ENCODE results near the gene TTC7B. TPM values are rescaled to one million over a fixed set of nuclear protein-coding genes. Genes with fewer than 3 reads are reported as not detected.

The TTC7B gene
- total RNA-seq, 1 donor from 2014 or later = 40.4 TPM

DNA sequence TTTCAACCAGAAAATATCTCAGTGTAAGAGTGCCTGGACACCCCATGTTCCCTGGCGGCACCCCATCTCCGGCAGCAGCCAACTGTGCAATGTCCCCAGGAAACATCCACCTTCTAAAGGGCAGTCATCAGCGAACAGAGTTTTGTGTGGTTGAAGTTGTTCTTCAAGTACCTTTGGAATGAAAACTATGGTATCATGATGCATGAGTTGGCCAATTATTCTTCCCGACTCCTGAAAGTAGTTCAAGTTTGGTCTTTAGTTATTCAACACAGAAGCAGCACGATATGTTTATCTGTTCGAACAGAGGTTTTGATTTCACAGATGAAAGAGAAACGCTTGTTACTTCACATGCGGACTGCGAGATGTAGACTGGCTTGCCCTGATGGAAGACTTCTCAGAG is 21.1 kb upstream of the TTC7B start:
- Mint-ChIP-seq H3K27me3 (no peaks in the 10 kb centered on the region), H3K4me3 (no peak overlapping the region), H3K27ac (no peak overlapping the region), H3K9me3 (no peaks in the 10 kb centered on the region), H3K4me1 (ENCODE audit: unreplicated experiment) (no peaks in the 10 kb centered on the region), H3K36me3 (no peaks in the 10 kb centered on the region)
- TF ChIP-seq, protein P1, sequence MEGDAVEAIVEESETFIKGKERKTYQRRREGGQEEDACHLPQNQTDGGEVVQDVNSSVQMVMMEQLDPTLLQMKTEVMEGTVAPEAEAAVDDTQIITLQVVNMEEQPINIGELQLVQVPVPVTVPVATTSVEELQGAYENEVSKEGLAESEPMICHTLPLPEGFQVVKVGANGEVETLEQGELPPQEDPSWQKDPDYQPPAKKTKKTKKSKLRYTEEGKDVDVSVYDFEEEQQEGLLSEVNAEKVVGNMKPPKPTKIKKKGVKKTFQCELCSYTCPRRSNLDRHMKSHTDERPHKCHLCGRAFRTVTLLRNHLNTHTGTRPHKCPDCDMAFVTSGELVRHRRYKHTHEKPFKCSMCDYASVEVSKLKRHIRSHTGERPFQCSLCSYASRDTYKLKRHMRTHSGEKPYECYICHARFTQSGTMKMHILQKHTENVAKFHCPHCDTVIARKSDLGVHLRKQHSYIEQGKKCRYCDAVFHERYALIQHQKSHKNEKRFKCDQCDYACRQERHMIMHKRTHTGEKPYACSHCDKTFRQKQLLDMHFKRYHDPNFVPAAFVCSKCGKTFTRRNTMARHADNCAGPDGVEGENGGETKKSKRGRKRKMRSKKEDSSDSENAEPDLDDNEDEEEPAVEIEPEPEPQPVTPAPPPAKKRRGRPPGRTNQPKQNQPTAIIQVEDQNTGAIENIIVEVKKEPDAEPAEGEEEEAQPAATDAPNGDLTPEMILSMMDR (conservative IDR thresholded peaks at IDR 0.05) = no peak
- no peak for DNase-seq (ENCODE audit: extremely low spot score, unreplicated experiment)

DNA sequence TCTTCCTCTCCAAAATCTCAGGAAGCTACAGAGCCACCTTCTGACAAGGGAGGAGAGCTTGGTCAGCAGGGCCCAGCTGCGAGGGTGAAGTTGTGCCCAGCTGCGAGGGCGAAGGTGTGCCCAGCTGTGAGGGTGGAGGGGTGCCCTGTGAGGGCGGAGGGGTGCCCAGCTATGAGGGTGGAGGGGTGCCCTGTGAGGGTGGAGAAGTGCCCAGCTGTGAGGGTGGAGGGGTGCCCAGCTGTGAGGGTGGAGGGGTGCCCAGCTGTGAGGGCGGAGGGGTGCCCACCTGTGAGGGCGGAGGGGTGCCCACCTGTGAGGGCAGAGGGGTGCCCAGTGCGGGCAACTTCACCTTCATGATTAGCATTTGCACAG is 20.4 kb upstream of the TTC7B start:
- H3K36me3 Mint-ChIP-seq = no peaks in the 10 kb centered on the region
- no peak overlapping the region for H3K27ac Mint-ChIP-seq
- TF ChIP-seq, protein P1 (conservative IDR thresholded peaks at IDR 0.05) = no peak
- H3K9me3 Mint-ChIP-seq = no peaks in the 10 kb centered on the region
- H3K27me3 Mint-ChIP-seq = no peaks in the 10 kb centered on the region
- H3K4me3 Mint-ChIP-seq = no peak overlapping the region
- H3K4me1 Mint-ChIP-seq (ENCODE audit: unreplicated experiment) = no peaks in the 10 kb centered on the region
- DNase-seq (ENCODE audit: extremely low spot score, unreplicated experiment) = no peak

DNA sequence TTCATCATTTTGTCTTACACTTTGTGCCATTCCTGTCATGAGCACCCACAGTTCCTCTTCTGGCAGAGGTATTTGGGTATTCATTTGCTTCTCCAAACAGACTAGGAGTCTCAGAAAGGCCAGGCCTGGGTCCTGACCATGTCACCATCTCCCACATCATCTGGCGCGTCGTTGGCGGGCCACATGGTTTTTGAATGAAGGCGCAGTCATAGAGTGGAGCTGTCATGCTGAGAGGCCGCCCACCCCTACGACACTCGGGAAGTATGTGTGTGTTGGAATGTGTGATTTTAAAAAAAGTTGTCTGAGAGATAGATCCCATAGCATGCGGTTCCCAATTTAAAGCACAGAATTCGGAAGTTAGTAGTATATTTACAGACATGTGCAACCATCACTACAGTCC is 15.6 kb upstream of the TTC7B start:
- H3K9me3 Mint-ChIP-seq = no peaks in the 10 kb centered on the region
- no peak overlapping the region for H3K4me3 Mint-ChIP-seq
- H3K27me3 Mint-ChIP-seq = peaks cover 4% of the 10 kb centered on the region
- no peaks in the 10 kb centered on the region for H3K4me1 Mint-ChIP-seq (ENCODE audit: unreplicated experiment)
- TF ChIP-seq, protein P1 (conservative IDR thresholded peaks at IDR 0.05) = no peak
- H3K27ac Mint-ChIP-seq = no peak overlapping the region
- no peak for DNase-seq (ENCODE audit: extremely low spot score, unreplicated experiment)
- H3K36me3 Mint-ChIP-seq = no peaks in the 10 kb centered on the region

DNA sequence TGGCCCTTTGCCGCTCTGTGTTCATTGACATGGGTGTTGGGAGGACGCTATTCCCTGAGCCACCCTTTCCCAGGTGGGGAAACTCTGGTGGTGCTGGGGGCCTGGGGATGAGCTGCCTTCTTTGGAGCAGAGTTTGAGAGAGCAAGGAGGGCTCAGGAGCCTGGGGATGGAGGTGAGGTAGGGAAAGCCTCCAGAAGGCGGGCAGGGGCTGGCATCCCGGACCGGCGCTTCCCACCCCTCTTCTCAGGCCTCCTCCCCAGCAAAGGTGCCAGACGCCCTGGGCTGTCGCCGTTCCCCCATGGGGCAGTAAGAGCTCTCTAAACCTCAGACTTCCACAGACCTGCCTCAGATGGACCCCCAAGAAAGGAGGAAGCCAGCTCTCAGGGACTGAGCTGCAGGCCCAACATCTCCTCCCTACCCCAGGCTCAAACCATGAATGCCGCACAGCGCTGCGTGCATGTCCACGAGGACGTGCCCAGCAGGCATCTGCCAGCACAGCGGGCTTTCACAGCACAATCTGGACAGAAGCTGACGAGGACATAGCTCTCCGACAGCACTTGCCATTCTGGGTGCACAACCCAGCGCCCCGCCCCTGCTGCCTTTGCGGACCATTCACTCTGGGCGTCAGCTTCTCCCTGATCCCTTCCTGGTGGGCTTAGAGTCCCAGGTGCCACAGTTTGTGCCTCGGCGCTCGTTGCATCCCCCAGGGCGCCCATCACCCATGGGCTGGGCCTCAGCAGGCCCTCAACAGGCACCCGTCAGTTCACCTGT is 14.9 kb upstream of the TTC7B start:
- Mint-ChIP-seq H3K4me3 (no peak overlapping the region), H3K27me3 (peaks cover 4% of the 10 kb centered on the region), H3K9me3 (no peaks in the 10 kb centered on the region), H3K27ac (no peak overlapping the region), H3K4me1 (ENCODE audit: unreplicated experiment) (no peaks in the 10 kb centered on the region), H3K36me3 (no peaks in the 10 kb centered on the region)
- DNase-seq (ENCODE audit: extremely low spot score, unreplicated experiment) = no peak
- TF ChIP-seq, protein P1 (conservative IDR thresholded peaks at IDR 0.05) = no peak

DNA sequence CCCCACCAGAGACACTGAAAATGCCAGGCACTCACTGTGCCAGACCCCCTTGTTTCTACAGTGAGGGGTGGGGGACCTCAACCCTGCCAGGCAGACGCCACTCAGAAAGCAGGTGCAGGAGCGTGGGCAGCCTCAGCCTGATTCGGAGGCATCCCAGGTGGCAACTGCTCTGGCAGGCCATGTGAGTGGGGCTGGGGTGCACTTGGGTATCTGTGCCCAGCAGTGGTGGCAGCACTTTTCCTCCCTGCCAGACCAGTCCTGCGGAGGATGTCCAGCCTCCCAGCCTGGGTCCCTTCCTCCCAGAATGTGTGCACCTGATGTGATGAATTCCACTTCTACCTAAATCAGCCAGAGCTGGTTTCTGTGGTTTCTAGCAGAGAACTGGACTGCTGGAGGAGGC is 13.4 kb upstream of the TTC7B start:
- TF ChIP-seq, protein P1 (conservative IDR thresholded peaks at IDR 0.05) = no peak
- no peak overlapping the region for H3K27ac Mint-ChIP-seq
- H3K4me1 Mint-ChIP-seq (ENCODE audit: unreplicated experiment) = no peaks in the 10 kb centered on the region
- peaks cover 4% of the 10 kb centered on the region for H3K27me3 Mint-ChIP-seq
- no peak overlapping the region for H3K4me3 Mint-ChIP-seq
- H3K9me3 Mint-ChIP-seq = no peaks in the 10 kb centered on the region
- no peak for DNase-seq (ENCODE audit: extremely low spot score, unreplicated experiment)
- no peaks in the 10 kb centered on the region for H3K36me3 Mint-ChIP-seq

Measured in type B pancreatic cell (in vitro differentiated cells).